IPS DF 4.7 (cell line): Measurements from ENCODE around the gene UBE2O.

Experiments
- DNase-seq: peaks from one replicate; pipeline ENCODE4 v3.0.0-alpha.2; 2013; ENCODE audit warnings: low spot score; ENCODE audit errors: extremely low read depth

Gene UBE2O

GRCh38 chr17:76441686-76442340, 11.1 kb downstream of the UBE2O start:
- no peak for DNase-seq

GRCh38 chr17:76440751-76441362, 12.1 kb downstream of the UBE2O start:
- DNase-seq = no peak

- DNase-seq = no peak
These were observed 13.5 kb downstream of the UBE2O start for GRCh38 chr17:76439314-76439928.

- DNase-seq = no peak
These were observed 14.0 kb downstream of the UBE2O start for GRCh38 chr17:76438906-76439305.

- DNase-seq = no peak
These were observed 15.2 kb downstream of the UBE2O start for GRCh38 chr17:76437467-76438402.

GRCh38 chr17:76435751-76436150, 17.2 kb downstream of the UBE2O start:
- DNase-seq = no peak

GRCh38 chr17:76434870-76435269, 18.1 kb downstream of the UBE2O start:
- no peak for DNase-seq

- no peak for DNase-seq
These were observed 19.3 kb downstream of the UBE2O start for GRCh38 chr17:76433693-76434092.

GRCh38 chr17:76432712-76433336, 20.1 kb downstream of the UBE2O start:
- no peak for DNase-seq

- no peak for DNase-seq
These were observed 20.9 kb downstream of the UBE2O start for GRCh38 chr17:76432004-76432403.

- no peak for DNase-seq
These were observed 21.4 kb downstream of the UBE2O start for GRCh38 chr17:76431509-76431908.

GRCh38 chr17:76428511-76428910, 24.4 kb downstream of the UBE2O start:
- DNase-seq = no peak

GRCh38 chr17:76427501-76428231, 25.3 kb downstream of the UBE2O start:
- no peak for DNase-seq

- no peak for DNase-seq
These were observed 26.1 kb downstream of the UBE2O start for GRCh38 chr17:76426853-76427252.

GRCh38 chr17:76422860-76423259, 30.1 kb downstream of the UBE2O start:
- DNase-seq = no peak

- no peak for DNase-seq
These were observed 30.5 kb downstream of the UBE2O start for GRCh38 chr17:76422406-76422805.

- no peak for DNase-seq
These were observed 31.9 kb downstream of the UBE2O start for GRCh38 chr17:76421044-76421407.

GRCh38 chr17:76420356-76421043, 32.5 kb downstream of the UBE2O start:
- no peak for DNase-seq

- no peak for DNase-seq
These were observed 33.2 kb downstream of the UBE2O start for GRCh38 chr17:76419576-76420260.
